HFFc6 (cell line): ENCODE data around the gene ENGASE. TPM values are rescaled to one million over a fixed set of nuclear protein-coding genes. Genes with fewer than 3 reads are reported as not detected.
A peak's percentile ranks its signal among the peaks of the same experiment; 100 is the strongest.
"Not testable (repeated sequence)": the region's sequence is repeated elsewhere in the genome, so short reads cannot be mapped to it uniquely, and the experiment has no call there.

Experiments
- DNase-seq: peaks from one replicate; pipeline ENCODE4 v3.0.0-alpha.2; 2018
- H3K27ac Mint-ChIP-seq: 2 replicates; pipeline ENCODE4 v1.8.0; 2020; ENCODE audit warnings: mild to moderate bottlenecking, mixed read lengths
- H3K27me3 Mint-ChIP-seq: 2 replicates; pipeline ENCODE4 v1.8.0; 2021; ENCODE audit warnings: mild to moderate bottlenecking, moderate library complexity, mixed read lengths; ENCODE audit not compliant: insufficient read depth
- H3K36me3 Mint-ChIP-seq: 2 replicates; pipeline ENCODE4 v1.8.0; 2021; ENCODE audit warnings: low read depth, mixed read lengths
- H3K4me1 Mint-ChIP-seq: 2 replicates; pipeline ENCODE4 v1.8.0; 2020; ENCODE audit warnings: low read depth, mixed read lengths
- H3K4me3 Mint-ChIP-seq: 2 replicates; pipeline ENCODE4 v1.8.0; 2020; ENCODE audit warnings: mild to moderate bottlenecking, moderate library complexity, mixed read lengths
- H3K9me3 Mint-ChIP-seq: 2 replicates; pipeline ENCODE4 v1.8.0; 2020; ENCODE audit warnings: mild to moderate bottlenecking, mixed read lengths
- CTCF ChIP-seq: fragments of 200-600 bp; sonication (generic); IDR thresholded peaks from 2 replicates; pipeline ENCODE4 v1.5.0; 2021; ENCODE audit warnings: antibody characterized with exemption, mild to moderate bottlenecking
- total RNA-seq, 6 experiments: library from RNA; stranded (reverse); fragmentation: NEBNext Ultra II Directional; extraction: Animal tissue kit (Norgen Biotek cat#: 25700); gene quantifications; 2 replicates in 1 of 6; 3 replicates in 5 of 6; pipeline ENCODE4 v1.2.3, GENCODE V29; 2021

The ENGASE gene
- total RNA-seq, 6 experiments from 2014 or later = 11.1 to 13.8 (median 11.8) TPM

DNA sequence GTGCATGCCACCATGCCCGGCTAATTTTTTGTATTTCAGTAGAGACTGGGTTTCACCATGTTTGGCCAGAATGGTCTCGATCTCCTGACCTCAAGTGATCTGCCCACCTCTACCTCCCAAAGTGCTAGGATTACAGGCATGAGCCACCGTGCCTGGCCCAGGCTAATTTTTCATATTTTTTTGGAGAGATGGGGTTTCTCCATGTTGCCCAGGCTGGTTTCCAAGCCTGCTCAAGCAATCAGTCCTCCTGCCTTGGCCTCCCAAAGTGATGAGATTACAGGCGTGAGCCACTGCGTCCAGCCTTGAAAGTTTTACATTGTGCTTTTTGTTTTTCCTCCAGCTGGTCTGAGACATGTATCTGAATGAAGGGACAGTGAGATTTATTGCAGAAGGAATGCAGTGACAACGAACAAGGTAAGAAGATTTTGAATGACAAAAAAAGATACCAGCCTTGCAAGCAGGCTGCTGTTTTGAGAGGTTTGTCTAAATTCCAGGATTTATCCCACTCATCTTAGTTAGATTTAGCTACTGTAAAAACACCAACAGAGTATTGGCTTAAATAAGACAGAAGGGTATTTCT, 3.4 kb upstream of the ENGASE start:
- H3K4me3 Mint-ChIP-seq = no peak overlapping the region
- no peak overlapping the region for H3K27ac Mint-ChIP-seq
- H3K27me3 Mint-ChIP-seq = peaks cover 12% of the 10 kb centered on the region
- TF ChIP-seq CTCF = no peak
- DNase-seq = no peak
- H3K9me3 Mint-ChIP-seq = no peaks in the 10 kb centered on the region
- no peaks in the 10 kb centered on the region for H3K36me3 Mint-ChIP-seq
- H3K4me1 Mint-ChIP-seq = peaks cover 11% of the 10 kb centered on the region

DNA sequence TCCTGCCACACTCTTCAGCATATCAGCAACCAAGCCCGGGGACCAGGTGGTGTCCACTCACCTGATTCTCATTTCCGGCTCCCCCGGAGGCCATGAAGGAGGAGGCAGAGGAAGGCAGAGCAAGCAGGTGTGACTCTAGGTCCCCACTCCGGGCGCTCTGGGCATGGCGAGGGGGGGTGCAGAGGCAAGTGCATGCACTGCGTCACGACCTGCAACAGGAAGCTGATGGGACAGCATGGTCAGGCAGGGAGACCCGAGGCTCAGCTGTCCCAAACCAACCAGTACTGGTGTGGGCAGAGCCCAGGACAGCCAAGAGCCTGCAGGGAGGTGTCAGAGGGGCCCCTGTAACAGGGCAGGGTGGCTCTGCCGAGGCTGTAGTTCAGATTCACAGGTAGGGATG, 2.1 kb upstream of the ENGASE start:
- Mint-ChIP-seq H3K36me3 (no peaks in the 10 kb centered on the region), H3K4me3 (no peak overlapping the region), H3K9me3 (no peaks in the 10 kb centered on the region), H3K27ac (no peak overlapping the region), H3K4me1 (peaks cover 11% of the 10 kb centered on the region), H3K27me3 (peaks cover 11% of the 10 kb centered on the region)
- TF ChIP-seq CTCF = no peak
- DNase-seq = no peak

DNA sequence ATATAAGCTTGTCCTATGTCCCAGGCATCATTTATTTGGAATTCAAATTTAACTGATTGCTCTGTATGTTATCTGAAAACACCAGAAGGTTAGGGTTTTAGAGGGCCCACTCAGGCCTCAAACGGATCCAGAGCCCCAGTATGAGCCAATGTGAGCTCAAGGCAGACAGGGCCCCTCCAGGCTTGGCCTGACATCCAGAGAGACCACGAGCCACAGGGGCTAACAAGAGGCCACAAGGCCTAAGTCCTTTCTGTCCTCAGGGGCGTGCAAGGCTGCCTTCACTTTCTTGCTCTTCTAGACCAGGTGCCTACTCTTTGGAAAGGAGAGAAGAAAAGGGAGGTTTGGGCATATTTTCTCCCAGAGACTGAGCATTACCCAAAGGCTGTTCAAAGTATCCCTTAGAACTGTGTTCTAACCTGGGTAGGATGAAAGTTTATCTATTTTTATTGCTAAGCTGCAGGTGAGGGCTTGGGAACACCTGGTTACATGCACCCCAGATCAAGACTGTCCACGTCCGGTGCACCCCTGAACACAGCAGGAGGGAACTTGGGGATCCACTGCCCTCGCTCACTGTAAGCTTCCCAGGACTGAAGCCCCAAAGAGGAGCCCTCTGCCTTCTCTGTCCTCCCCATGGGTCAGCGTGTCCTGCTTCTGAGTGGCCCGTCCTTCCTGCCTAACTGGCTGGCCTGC, 1.5 kb upstream of the ENGASE start:
- no peak overlapping the region for H3K27ac Mint-ChIP-seq
- no peak for DNase-seq
- no peaks in the 10 kb centered on the region for H3K9me3 Mint-ChIP-seq
- no peak for TF ChIP-seq CTCF
- no peaks in the 10 kb centered on the region for H3K36me3 Mint-ChIP-seq
- H3K4me1 Mint-ChIP-seq = peaks cover 11% of the 10 kb centered on the region
- peaks cover 11% of the 10 kb centered on the region for H3K27me3 Mint-ChIP-seq
- no peak overlapping the region for H3K4me3 Mint-ChIP-seq

- Mint-ChIP-seq H3K36me3 (no peaks in the 10 kb centered on the region), H3K27ac (no peak overlapping the region), H3K4me1 (peaks cover 11% of the 10 kb centered on the region), H3K9me3 (no peaks in the 10 kb centered on the region), H3K27me3 (peaks cover 11% of the 10 kb centered on the region), H3K4me3 (no peak overlapping the region)
- DNase-seq = no peak
- no peak for TF ChIP-seq CTCF
Measured at GRCh38 chr17:79073706-79074088, 927 bp upstream of the ENGASE start.

DNA sequence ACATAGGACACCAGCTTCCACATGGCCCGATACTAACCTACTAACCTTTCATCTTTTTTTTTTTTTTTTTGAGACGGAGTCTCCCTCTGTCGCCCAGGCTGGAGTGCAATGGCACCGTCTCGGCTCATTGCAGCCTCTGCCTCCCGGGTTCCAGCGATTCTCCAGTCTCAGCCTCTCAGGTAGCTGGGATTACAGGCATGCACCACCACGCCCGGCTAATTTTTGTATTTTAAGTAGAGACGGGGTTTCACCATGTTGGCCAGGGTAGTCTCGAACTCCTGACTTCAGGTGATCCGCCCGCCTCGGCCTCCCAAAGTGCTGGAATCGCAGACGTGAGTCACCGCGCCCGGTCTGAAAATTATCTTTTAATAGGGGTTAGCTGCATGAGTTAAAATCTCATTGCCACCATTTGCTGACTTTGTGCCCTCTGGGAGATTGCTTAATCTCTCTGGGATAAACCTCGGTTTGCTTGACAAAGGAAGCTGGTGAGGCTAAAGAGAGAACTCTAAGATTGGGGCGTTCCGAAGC, 439 bp upstream of the ENGASE start:
- peaks cover 11% of the 10 kb centered on the region for H3K27me3 Mint-ChIP-seq
- H3K4me1 Mint-ChIP-seq = peaks cover 11% of the 10 kb centered on the region
- peak overlapping the region; percentile 57; the same call in 1 of the 2 replicates for H3K4me3 Mint-ChIP-seq
- H3K36me3 Mint-ChIP-seq, H3K27ac Mint-ChIP-seq, H3K9me3 Mint-ChIP-seq, DNase-seq: not testable (repeated sequence)

DNA sequence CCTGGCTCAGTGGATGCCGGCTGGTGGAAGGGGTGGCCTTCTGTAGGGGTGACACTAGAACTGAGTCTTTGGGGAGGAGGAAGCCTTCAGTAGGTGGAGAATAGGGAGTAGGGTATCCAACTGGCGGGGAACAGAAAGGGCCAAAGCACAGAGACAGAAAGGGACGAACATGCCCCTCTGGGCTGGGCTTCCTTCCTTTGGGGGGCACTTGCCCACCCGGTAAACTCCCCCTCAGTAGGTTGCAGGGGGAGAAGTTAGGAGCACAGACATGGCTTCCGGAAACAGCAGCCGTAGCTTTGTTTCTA, 774 bp downstream of the ENGASE start:
- peaks cover 11% of the 10 kb centered on the region for H3K4me1 Mint-ChIP-seq
- no peaks in the 10 kb centered on the region for H3K9me3 Mint-ChIP-seq
- no peak for TF ChIP-seq CTCF
- H3K36me3 Mint-ChIP-seq = no peaks in the 10 kb centered on the region; the same call in 1 of the 2 replicates
- H3K4me3 Mint-ChIP-seq = peak overlapping the region; percentile 90
- no peak for DNase-seq
- peak overlapping the region; percentile 57 for H3K27ac Mint-ChIP-seq
- peaks cover 1% of the 10 kb centered on the region for H3K27me3 Mint-ChIP-seq
